Islet of Langerhans (tissue), 1 donor: ENCODE data around the gene CSNK2B.

Experiments used
- FAIRE-seq: peaks from one replicate; lab custom pipeline; 2011; peaks lifted over from hg19 to GRCh38; lab: Jason Lieb, UNC

The CSNK2B gene

GRCh38 chr6:31660381-31661261 is 5.3 kb upstream of the CSNK2B start, which contains the start of gene C6orf47:
Gene C6orf47, minus strand, starts transcription at chr6:31660778. Its CDS starts 831 bp downstream, at chr6:31659947.
- no peak for FAIRE-seq

DNA sequence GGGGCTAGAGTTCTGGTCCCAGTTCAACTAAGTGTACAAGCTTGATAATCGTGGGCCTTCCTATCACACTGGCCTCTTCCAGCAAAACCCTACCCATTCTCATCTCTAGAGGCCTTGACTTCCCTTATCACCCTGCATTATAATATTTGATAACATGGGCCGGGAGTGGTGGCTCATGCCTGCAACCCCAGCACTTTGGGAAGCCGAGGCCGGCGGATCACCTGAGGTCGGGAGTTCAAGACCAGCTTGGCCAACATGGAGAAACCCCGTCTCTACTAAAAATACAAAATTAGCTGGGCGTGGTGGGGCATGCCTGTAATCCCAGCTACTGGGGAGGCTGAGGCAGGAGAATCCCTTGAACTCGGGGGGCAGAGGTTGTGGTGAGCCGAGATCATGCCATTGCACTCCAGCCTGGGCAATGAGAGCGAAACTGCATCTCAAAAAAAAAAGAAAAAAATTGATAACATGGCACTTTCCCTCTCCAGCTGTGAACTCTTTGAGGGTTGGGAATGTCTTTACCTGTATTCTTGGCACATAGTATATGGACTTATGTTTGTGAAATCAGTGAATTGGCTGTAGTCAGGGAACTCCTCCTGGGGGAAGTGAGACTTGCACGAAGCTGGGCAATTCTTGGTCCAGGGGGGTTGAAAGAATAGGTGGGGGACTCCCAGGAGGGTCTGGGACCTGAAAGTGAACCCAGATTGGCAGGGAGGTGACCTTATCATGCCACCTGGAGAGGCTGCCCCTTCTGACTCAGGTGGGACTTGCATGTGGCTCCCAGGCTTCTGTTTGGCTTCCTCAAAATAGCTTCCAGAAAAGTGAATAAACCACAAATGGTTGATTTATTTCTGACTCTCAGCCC is 4.4 kb upstream of the CSNK2B start:
- FAIRE-seq: no peak

GRCh38 chr6:31662124-31662723 is 3.7 kb upstream of the CSNK2B start:
- FAIRE-seq: no peak

- FAIRE-seq: no peak
These were observed 2.5 kb upstream of the CSNK2B start for GRCh38 chr6:31663126-31663960.

- FAIRE-seq: no peak
These were observed 1.7 kb upstream of the CSNK2B start for GRCh38 chr6:31663961-31664789.

DNA sequence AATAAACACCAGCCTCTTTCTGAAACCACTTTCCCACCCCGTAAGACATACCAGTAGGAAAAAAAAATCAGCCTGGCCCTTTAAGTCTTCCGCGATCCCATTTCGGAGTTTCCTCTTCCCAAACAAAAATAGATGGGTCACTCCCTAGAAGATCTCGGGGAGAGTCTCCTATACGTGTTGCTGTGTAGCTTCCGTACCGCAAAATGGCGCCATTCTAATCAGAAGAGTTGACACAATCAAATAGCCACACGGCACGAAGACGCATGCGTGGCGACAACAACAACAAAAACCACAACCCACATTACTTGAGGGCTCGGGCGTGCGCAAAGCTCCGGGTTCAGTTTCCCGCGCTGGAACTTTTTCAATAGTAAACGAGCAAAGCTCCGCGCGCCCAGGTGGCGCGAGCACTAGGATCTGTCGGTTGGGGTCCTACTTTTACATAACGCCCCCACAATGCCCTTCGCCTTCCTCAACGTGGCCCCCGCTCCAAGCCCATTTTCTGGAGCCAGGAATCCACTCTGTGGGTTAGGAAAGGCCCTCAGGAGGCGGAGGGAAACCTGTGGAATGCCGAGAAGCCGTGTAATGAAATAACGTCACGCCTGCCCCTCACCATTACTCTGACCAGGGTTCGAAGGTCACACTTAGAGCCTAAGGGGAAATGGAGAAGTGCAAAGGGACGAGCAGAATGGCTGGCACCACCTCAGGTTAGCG is 935 bp upstream of the CSNK2B start, which contains the start of gene GPANK1:
TSS of gene GPANK1 (minus strand) at position 208 of the 711 bp plus-strand sequence. CDS start 519 bp downstream, outside the sequence.
- no peak for FAIRE-seq

GRCh38 chr6:31666337-31666965 is 571 bp downstream of the CSNK2B start:
- no peak for FAIRE-seq

DNA sequence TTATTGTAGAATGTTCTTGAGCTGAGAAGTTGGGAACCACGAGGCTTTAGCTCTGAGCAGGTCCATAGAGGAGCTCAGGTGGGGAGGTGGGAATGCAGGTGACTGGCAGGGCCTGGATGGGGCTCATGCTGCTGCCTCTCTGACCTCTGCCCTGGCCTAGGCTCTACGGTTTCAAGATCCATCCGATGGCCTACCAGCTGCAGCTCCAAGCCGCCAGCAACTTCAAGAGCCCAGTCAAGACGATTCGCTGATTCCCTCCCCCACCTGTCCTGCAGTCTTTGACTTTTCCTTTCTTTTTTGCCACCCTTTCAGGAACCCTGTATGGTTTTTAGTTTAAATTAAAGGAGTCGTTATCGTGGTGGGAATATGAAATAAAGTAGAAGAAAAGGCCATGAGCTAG is 3.8 kb downstream of the CSNK2B start, which contains the start of gene LY6G5B:
TSS of gene LY6G5B (plus strand) at position 301 of the 400 bp plus-strand sequence. CDS start 975 bp downstream, outside the sequence.
- no peak for FAIRE-seq

- FAIRE-seq: no peak
These were observed 10.5 kb downstream of the CSNK2B start for GRCh38 chr6:31676322-31676903.

DNA sequence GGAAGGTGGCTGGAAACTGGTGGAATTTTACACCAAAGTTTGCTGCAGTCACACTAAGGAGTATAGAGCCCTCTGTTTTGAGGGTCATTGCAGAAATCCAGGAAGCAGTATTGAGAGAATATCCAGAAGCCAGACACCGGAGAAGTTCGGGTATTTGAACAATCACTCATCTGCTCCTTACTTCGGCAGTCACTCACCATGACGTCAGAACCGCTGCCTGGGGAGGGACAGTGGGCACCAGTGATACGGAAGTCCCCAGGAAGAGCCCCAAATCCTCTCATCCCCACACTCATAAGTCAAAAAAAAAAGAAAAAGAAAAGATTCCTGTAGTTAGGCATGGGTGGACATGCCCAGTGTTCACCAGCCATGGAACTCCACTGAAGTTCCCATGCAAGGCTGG is 11.0 kb downstream of the CSNK2B start:
- no peak for FAIRE-seq

GRCh38 chr6:31677955-31678354 is 12.1 kb downstream of the CSNK2B start:
- FAIRE-seq: no peak

DNA sequence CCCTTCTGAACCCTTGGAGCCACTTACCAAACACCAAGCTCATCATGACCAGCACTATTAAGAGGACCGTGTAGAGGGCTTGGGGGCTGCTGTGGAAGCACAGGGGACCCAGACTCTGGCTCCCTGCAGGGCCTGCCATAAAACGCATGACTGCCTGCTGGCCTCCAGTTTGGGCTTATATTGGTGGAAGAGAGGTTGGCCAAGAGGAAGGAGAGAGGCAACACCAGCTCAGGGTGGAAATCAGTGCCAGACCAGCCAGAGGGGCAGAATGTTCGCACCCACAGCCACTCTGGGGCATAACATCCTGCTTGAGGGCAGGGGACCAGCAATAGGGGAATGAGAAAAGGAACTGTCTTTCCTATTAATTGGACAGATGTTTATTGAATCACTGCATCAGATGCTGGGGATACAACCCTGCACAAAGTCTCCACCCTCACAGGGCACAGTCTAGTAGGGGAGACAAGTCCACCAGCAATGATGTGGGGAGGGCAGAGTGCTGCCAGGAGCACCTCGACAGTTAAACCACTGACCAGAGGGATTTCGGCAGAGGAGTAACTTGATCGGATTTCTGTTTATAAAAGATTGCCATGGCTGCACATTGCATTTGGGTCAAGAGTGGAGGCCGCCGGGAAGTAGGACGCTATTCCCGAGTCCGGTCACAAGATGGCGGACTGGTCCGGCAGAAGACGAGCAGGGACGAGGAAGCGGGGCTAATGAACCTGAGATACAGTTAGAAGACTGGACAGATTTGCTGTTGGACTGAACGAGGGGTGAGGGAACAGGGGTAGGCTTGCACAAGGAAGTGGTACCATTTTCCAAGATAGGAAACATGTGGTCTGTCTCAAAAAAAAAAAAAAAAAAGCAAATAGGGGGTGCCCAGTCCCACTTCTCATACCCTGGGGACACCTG is 14.6 kb downstream of the CSNK2B start, which contains the start of gene LY6G5C:
TSS of gene LY6G5C (minus strand) at position 842 of the 909 bp plus-strand sequence. CDS start at position 148, 694 bp downstream.
- FAIRE-seq: peak; percentile 64

- FAIRE-seq: no peak
These were observed 15.3 kb downstream of the CSNK2B start for GRCh38 chr6:31681135-31681671.

GRCh38 chr6:31683591-31683990 is 17.7 kb downstream of the CSNK2B start:
- no peak for FAIRE-seq

- no peak for FAIRE-seq
These were observed 20.6 kb downstream of the CSNK2B start for GRCh38 chr6:31686483-31686882.

DNA sequence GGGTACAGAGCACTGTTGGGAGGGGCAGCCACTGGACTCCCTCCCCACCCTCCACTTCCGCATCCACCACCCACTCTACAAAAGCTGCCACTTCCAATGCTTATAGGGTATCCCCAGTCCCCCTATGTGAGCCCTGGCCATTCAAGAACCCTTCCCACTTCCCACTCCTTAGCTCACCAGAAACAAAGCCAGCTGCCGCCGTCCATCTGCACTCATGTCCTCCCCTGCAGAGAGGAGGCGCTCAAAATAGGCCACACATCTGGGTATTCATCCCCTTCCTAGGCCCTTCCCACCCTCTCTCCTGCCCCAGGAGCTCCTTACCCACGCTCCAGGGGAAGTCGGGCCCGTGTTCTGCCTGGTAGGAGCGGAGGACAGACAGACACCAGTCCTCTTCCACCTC is 21.4 kb downstream of the CSNK2B start:
- FAIRE-seq: no peak
